Bronchial epithelial cell (primary cell): Measurements from ENCODE around the gene WFS1. TPM values are rescaled to one million over a fixed set of nuclear protein-coding genes. Genes with fewer than 3 reads are reported as not detected.

Experiments used
- DNase-seq: peaks from one replicate; pipeline ENCODE4 v3.0.0-alpha.2; 2010; ENCODE audit warnings: low read depth
- FAIRE-seq: peaks from 2 replicates; lab custom pipeline; 2011; peaks lifted over from hg19 to GRCh38; lab: Jason Lieb, UNC
- H3K27me3 ChIP-seq: 2 replicates; pipeline ENCODE4 v1.5.1; 2011; ENCODE audit warnings: low read length; ENCODE audit not compliant: control insufficient read depth, insufficient read depth
- H3K36me3 ChIP-seq: 2 replicates; pipeline ENCODE4 v1.5.1; 2011; ENCODE audit warnings: low read length; ENCODE audit not compliant: control insufficient read depth, insufficient read depth
- H3K4me3 ChIP-seq: 2 replicates; pipeline ENCODE4 v1.5.1; 2011; ENCODE audit warnings: mild to moderate bottlenecking, low read depth, low read length, control low read depth
- CTCF ChIP-seq: IDR thresholded peaks from 2 replicates; pipeline ENCODE4 v1.5.1; 2011; ENCODE audit warnings: mild to moderate bottlenecking, moderate library complexity, low read length, control low read depth, inconsistent platforms; ENCODE audit not compliant: insufficient read depth, severe bottlenecking
- total RNA-seq: library from RNA; depleted of rRNA; stranded (reverse); fragments of >200 nt; gene quantifications from 2 replicates; pipeline ENCODE4 v1.2.1, GENCODE V29; 2014

Gene WFS1
- total RNA-seq, 1 donor from 2014 or later: 7.9 TPM

DNA sequence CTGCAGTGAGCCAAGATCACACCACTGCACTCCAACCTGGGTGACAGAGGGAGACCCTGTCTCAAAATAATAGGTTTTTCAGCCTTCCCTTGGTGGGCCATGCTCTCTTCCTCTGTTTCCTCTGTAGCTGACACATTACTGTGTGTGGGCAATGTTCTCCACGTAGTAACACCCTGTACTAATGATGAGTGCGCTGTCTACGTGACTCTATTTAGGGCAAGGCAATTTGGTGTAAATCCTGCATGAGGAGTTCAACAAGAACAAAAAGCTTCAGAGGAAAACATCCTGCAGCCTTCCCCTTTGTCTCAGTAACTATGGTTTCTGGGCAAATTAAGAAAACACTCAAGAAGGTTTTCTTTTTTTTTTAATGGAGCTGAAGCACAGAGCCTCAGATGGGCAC, 44.9 kb upstream of the WFS1 start:
- H3K27me3 ChIP-seq: no peaks in the 10 kb centered on the region
- FAIRE-seq: no peak

DNA sequence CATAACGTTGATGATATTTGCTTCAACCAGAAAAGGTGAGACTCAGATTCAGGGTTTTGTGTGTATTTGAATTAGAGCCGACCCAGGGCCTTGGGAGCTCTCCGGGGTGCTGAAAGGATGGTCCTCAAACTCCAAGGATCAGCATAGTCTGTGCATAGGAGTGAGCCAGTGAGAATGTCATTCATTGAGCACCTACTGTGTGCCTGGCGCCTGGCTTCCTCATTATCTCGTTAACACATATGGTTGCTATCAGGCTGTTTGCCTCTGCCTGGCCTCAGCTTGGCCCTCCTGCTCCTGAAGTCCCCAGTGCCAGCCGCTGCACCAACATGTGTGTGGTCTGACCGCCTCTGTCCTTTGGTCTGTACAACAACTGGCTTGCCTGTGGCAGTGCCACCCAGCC, 44.2 kb upstream of the WFS1 start:
- DNase-seq (peak; percentile 9), FAIRE-seq (no peak)
- H3K27me3 ChIP-seq: no peaks in the 10 kb centered on the region
- H3K4me3 ChIP-seq: no peak overlapping the region
- no peaks in the 10 kb centered on the region for H3K36me3 ChIP-seq
- no peak for TF ChIP-seq CTCF

More for the DNA sequence above, 44.9 kb upstream of the WFS1 start:
- DNase-seq: no peak
- no peak for TF ChIP-seq CTCF
- H3K4me3 ChIP-seq: no peak overlapping the region
- H3K36me3 ChIP-seq: no peaks in the 10 kb centered on the region

GRCh38 chr4:6226506-6226905, 43.1 kb upstream of the WFS1 start:
- DNase-seq (no peak), FAIRE-seq (no peak)
- Histone ChIP-seq H3K4me3 (no peak overlapping the region), H3K27me3 (no peaks in the 10 kb centered on the region), H3K36me3 (no peaks in the 10 kb centered on the region)
- TF ChIP-seq CTCF: no peak

- no peak for FAIRE-seq
- TF ChIP-seq CTCF: no peak
Observed at GRCh38 chr4:6227412-6228157, 42.1 kb upstream of the WFS1 start.

DNA sequence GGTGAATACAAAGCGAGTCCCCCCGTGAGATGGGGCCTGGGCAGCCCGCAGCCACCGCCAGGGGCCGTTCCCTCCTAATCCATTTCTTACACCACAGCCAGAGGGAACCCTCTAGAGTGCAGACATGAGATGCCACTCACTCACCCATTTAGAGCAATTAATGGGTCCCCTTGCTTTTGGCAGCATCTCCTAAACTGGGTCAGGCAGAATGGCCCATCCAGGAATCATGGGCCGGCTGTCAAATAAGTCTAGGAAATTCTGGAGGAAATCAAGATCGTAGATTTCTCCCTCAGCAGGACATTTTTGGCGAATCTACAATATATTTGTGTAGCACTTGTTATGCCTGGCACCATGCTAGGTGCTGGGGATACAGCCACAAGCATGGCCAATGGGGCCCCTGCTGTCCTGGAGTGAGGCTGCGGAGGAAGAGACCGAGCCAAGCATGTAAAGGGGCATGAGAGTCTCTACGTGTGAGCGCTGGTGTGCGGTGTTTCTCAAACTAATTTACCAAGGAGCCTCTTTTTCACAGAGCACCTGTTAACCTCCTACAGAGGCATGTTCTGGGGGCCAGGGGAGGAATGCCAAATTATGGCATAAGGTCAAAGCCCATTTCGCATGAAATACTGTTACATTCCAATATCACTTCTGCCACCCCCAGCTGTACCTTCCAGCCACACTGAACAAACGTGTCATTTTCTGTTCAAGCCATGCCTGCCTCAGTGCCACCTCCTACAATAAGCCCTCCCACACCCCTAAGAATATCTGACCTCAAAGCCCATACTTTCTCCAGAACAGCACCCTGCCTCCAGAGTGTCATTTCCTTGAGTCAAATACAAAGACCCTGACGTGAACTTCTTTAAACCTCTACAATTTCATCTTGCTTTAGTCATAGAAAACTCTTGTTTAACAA, 41.2 kb upstream of the WFS1 start:
- DNase-seq (no peak), FAIRE-seq (no peak)
- no peaks in the 10 kb centered on the region for H3K27me3 ChIP-seq
- H3K4me3 ChIP-seq: no peak overlapping the region
- no peak for TF ChIP-seq CTCF
- no peaks in the 10 kb centered on the region for H3K36me3 ChIP-seq

More at GRCh38 chr4:6227412-6228157, 42.1 kb upstream of the WFS1 start:
- Histone ChIP-seq H3K27me3 (no peaks in the 10 kb centered on the region), H3K36me3 (no peaks in the 10 kb centered on the region), H3K4me3 (no peak overlapping the region)
- no peak for DNase-seq
